Stimulated activated CD4-positive, alpha-beta T cell treated with anti-CD3 and anti-CD28 coated beads, Interleukin-15, amount 100 ng/mL, for 1 hour (primary cell): Measurements from ENCODE around the gene CATSPERZ.

Experiments used
- DNase-seq, 2 donors: peaks; one replicate each; pipeline ENCODE4 v3.0.0-alpha.2; 2020; ENCODE audit warnings: low read depth in 1 of 2, low spot score in 1 of 2

CATSPERZ gene

DNA sequence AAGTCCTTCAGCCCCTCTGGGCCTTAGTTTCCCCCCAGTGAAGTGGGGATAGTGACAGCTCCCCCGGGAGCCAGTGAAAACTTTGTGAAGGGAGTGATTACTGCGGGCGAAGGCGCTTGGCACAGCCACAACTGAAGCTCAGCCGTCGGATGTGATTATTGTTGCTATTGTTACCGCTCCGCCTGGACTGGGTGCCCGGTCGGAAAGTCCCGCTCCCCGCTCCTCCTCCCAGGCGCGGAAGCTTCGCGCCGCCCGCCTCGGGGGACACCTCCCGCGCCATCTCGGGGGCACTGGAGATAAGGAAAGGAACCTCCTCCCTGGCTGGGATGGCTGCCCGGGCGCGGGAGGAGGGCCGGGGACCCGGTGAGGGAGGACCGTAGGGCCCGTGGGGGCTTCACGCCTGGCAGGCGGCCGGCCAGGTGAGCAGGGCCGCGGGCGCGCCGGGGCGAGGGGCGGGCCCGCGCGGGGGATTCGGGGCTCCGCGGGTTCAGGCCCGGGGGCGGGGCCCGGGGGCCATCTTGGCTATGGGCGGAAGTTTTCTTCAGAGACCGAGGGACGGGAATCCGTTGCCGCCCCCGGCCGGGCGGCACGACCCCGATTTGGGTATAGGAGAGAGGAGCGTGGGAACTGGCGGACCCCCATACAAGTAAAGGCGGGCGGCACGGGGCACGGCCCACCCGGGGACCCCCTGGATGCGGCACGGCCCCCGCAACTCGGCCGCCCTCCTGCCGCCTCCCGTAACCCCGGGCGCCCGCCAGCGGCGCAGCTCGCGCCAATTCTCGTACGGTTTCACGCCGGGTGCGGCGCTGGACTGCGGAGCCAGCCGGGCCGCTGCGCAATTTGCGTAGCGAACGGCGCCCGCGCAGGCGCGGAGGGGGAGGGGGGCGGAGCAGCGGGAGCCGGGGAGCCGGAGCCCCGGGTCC is 14.9 kb upstream of the CATSPERZ start, which contains the start of gene GPR137:
TSS of gene GPR137 (plus strand) at position 887 of the 923 bp plus-strand sequence. CDS start 677 bp downstream, outside the sequence.
- DNase-seq = peak; percentile 90 to 91

DNA sequence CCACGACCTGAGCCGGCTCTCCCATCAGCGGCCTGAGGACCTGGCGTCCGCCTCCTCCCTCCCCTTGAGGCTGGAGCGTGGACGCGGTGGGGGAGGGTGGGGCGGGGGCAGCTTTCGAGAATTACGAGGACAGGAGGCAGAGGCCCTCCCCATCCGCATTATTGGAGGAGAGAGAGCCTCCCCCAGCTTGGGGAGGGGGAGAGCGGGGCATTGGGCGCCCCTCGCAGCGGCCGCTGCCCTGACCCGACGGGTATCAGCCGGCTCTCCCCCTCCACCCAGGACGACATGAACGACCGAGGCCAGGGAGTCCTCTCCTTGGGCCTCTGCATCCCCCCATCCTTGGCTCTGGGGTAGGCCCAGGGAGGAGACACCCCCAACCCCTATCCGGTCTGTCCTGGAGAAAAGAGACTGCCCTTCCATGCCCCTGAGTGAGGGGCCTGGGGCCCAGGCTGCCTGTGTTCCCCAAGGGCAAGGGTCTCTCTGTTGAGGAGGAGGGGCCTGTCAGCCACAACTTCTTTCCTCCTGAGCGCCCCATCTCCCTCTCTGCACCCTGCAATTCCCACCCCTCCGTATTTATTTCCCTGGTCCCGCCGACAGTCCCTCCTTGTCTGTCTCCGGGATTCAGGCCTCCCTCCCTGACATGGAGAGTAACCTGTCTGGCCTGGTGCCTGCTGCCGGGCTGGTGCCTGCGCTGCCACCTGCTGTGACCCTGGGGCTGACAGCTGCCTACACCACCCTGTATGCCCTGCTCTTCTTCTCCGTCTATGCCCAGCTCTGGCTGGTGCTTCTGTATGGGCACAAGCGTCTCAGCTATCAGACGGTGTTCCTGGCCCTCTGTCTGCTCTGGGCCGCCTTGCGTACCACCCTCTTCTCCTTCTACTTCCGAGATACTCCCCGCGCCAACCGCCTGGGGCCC is 14.0 kb upstream of the CATSPERZ start:
- no peak for DNase-seq

DNA sequence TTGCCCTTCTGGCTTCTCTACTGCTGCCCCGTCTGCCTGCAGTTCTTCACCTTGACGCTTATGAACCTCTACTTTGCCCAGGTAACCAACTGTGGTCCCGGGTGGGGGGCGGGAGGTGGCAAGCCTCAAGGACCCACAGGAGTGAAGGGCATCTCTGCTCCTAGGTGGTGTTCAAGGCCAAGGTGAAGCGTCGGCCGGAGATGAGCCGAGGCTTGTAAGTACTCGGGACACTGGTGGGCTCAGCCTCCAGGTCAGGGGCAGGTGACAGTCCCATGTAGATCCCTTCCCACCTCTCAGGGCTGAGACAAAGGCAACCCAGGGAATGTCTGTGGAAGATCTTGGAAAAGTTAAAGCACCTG is 13.4 kb upstream of the CATSPERZ start:
- no peak for DNase-seq

DNA sequence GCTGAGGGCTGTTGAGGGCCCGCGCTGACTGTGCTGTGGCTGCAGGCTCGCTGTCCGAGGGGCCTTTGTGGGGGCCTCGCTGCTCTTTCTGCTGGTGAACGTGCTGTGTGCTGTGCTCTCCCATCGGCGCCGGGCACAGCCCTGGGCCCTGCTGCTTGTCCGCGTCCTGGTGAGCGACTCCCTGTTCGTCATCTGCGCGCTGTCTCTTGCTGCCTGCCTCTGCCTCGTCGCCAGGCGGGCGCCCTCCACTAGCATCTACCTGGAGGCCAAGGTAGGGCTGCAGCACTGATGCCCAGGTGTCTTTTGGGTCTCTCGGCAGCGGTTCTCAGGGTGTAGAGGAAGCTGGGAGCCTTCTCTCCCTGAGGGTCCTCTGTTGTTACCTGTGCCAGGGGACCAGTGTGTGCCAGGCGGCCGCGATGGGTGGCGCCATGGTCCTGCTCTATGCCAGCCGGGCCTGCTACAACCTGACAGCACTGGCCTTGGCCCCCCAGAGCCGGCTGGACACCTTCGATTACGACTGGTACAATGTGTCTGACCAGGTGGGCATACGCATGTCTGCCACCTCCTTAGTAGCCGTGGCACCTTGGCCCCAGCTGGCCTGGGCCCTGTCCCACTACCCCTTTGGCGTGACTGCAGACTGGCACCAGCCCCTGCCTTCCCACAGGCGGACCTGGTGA is 12.3 kb upstream of the CATSPERZ start:
- no peak for DNase-seq

DNA sequence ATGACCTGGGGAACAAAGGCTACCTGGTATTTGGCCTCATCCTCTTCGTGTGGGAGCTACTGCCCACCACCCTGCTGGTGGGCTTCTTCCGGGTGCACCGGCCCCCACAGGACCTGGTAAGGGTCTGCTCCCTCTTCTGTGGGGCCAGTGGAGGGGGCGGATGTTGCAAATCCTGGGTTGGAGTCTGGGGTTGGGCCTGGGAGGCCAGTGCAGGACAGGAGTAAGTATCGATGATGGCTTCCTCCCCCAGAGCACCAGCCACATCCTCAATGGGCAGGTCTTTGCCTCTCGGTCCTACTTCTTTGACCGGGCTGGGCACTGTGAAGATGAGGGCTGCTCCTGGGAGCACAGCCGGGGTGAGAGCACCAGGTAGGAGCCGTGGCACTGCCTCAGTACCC is 11.8 kb upstream of the CATSPERZ start:
- no peak for DNase-seq

DNA sequence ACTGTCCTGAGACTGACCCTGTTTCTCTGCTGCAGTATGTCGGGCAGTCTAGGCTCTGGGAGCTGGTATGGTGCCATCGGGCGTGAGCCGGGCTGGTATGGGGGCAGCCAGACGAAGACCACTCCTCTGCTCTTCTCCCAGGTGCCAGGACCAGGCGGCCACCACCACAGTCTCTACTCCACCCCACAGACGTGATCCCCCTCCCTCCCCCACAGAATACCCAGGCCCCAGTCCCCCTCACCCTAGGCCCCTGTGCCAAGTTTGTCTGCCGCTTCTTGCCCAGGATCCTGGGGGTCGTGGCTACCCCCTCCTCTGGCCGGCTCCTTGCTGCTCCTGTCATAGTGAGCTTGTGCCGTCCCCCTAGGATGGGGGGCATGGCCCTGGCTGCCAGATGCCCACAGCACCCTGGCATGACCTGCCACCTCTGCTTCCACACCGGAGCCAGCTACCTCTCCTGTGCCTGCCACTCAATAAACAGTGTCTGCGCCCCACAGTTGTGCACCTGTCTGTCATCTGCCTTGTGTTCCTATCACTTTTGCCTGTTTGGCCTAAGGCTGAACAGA is 11.1 kb upstream of the CATSPERZ start:
- DNase-seq = no peak

DNA sequence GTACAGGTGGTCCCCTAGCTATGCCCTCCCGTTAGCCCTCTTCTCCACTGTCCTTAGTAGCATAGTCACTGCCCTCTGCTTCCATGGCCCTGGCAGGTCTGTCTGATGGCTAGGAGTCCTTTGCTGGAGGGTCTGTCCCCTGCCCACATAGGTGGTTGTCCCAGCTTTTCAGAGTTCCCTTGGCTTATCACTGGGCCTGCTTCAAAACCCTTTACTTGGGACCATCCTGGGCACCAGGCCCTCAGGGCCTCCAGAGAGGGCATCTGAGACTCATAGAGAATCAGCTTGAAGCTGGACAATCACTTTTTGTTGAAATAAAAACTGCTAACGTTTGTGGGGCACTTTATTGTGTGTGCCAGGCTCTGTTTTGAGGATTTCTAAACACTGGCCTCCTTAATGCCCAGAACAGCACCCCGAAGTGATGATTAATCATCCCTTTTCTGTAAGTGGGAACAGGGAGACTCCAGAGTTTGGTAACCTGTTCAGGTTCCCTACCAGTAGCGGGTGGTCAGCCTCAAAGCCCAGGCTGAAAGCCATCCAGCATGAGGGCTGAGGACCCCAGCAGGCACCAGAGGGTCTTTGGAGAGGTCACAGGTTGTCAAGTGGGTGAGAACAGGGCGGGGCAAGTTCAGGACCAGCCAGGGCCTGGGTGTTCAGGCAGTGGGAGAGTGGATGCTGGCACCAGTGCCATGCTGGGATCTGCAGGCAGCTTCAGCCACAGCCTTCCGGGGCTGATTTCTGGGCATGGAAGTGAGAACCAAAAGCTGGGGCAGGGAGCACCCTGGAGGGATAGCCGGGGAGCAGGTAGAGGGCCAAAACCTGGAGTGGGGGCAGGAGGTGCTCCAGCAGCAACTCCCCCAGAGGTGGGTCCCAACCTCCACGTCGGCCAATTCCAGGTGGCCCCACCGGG is 9.6 kb upstream of the CATSPERZ start:
- DNase-seq = no peak

DNA sequence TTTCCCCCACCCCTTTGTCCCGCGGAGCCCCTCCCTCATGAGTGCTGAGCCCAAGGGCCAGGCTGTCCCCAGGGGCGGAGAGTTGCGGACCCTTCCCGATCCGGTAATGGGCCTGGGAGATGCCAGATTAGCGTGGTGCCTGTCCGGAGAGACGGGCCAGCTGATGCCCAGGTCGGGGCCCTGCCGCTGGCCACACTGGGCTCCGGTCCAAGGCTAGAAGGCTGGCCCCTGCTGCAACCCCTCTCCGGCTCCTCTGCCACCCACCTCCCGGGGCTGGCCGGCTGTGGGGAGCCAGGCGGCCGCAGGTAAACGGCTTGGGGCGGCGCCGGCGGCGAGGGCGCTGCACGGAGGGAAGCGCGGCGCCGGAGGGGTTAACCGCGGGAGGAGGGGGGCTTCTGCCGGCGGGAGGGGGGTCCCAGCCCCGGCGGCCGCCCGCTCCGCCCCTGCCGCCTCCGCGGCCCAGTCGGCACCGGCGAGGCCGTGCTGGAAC is 8.9 kb upstream of the CATSPERZ start, which contains the start of gene KCNK4:
TSS of gene KCNK4 (plus strand) at position 41 of the 490 bp plus-strand sequence. CDS start 1,717 bp downstream, outside the sequence.
- no peak for DNase-seq

DNA sequence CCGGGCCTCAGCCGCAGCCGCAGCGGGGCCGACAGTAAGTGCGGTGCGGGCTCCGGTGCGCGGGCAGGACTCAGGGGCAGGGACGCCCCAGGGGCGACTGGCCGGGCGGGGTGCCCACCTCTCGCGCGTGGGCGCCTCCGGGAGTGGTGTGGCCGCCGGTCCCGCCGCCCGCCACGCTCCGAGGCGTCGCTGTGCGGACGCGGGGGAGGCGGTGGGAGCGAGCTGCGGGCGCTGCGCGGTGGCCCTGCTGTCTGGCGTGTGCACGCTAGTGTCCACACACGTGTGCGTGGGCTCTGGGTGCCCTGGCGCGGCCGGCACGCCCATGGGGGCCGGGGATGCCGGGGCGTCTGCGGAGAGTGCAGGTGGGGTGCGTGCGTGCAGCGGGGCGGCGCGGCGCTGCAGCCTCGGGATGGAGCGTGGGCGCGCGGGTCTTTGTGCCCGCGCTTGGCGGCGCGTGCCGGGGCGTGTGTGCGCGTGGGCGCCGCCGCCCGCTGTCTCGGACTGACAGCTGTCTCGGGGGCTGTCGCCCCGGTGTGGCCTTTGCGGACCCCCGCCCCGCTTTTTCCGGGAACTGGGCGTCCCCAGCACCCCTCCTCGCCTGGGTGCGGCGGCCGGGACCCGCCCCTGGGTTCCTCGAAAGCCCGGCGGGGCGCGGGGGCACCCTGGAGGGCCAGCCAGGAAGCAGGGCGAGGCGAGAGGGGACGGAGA is 8.3 kb upstream of the CATSPERZ start:
- DNase-seq = no peak

DNA sequence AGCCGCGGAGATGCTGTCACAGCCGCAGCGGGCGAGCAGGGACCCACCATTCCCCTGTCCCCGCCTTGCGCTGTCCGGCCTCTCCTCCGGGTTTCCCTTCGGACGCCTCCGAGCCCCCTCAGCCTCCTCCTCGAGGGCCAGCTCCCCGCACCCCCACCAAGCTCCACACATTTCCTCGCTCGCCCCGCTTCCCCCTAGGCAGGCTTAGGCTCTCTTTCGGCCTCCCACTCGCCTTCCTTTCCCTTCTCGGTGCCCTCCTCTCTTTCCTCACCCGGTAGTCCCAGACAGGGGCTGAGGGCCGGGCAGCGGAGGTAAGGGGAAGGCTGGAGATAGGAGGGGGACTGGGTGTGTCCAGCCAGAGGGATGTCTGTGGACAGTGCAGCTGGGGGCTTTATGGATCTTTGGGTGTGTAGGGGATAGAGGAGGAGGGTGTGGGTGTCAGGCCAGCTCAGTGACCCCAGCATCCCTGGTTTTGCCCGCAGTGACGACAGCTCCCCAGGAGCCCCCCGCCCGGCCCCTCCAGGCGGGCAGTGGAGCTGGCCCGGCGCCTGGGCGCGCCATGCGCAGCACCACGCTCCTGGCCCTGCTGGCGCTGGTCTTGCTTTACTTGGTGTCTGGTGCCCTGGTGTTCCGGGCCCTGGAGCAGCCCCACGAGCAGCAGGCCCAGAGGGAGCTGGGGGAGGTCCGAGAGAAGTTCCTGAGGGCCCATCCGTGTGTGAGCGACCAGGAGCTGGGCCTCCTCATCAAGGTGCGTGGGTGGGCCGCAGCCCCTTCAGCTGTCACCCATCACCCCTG is 7.5 kb upstream of the CATSPERZ start:
- DNase-seq = no peak

DNA sequence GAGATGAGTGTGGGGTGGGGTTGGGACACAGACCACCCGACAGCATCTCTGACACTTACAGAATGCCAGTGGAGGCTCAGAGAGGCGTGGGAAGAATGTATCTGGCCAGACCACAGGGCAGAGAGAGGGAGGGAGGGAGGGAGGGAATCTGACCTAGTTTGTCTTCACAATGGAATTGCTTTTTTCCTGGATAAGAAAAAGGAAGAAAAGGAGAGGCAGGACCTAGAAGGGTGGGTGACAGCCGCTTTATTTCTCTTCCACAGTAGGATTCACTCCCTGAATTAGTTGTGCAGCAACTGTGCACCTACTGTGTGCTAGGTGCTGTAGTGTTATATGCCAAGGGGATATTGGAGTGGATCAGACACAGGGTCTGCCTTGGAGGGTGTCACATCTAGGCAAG is 5.4 kb upstream of the CATSPERZ start:
- DNase-seq = no peak

DNA sequence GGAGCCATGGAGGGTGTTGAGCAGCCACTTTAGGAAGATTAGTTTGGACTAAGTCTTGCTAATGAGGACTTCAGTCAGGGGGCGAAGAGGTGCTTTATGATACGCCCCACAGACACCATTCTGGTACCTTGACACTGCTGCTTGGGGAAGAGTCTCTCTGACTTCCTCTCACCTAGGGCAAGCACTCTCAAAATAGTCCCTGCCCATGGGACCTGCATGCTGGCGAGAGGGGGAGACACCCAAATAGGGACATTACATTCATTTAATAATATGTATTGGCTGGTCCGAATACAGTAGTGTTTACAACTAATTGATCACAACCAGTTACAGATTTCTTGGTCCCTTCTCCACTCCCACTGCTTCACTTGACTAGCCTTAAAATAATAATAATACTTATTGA is 4.4 kb upstream of the CATSPERZ start:
- no peak for DNase-seq

DNA sequence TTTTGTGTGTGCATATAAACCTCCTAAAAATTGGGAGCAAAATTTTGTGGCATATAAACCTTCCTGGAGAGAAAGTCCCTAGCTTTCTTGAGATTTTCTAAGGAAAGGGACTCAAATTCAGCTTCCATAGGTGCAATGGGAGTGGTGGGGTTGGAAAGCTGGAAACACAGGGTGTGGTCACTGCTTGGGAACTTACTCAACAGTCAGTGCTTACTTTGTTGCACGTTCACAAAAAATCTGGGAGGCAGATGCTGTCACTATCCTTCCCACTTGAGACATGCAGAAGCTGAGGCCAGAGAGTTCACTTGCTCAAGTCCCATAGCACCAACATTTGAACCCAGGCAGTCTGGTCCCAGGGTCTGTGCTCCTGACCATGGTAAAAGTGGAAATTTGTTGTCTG is 3.9 kb upstream of the CATSPERZ start:
- no peak for DNase-seq

DNA sequence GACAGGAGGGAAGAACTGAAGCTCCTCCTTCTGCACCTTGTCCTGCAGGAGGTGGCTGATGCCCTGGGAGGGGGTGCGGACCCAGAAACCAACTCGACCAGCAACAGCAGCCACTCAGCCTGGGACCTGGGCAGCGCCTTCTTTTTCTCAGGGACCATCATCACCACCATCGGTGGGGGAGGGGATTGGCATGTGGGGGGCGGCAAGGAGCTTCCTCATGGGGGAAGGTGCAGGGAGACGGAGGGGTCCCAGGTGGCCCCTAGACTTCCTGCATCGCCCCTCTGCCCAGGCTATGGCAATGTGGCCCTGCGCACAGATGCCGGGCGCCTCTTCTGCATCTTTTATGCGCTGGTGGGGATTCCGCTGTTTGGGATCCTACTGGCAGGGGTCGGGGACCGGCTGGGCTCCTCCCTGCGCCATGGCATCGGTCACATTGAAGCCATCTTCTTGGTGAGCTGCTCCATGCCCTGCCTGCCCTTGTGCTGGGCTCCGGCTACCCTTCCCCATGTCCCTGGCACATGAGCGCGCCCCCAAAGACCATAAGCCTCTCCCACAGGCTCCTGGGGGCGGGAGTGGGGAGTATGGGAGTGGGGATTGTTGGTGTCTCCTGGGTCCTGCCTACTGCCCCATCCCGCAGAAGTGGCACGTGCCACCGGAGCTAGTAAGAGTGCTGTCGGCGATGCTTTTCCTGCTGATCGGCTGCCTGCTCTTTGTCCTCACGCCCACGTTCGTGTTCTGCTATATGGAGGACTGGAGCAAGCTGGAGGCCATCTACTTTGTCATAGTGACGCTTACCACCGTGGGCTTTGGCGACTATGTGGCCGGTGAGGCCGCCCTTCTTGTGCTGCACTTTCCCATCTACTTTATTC is 3.1 kb upstream of the CATSPERZ start:
- no peak for DNase-seq

DNA sequence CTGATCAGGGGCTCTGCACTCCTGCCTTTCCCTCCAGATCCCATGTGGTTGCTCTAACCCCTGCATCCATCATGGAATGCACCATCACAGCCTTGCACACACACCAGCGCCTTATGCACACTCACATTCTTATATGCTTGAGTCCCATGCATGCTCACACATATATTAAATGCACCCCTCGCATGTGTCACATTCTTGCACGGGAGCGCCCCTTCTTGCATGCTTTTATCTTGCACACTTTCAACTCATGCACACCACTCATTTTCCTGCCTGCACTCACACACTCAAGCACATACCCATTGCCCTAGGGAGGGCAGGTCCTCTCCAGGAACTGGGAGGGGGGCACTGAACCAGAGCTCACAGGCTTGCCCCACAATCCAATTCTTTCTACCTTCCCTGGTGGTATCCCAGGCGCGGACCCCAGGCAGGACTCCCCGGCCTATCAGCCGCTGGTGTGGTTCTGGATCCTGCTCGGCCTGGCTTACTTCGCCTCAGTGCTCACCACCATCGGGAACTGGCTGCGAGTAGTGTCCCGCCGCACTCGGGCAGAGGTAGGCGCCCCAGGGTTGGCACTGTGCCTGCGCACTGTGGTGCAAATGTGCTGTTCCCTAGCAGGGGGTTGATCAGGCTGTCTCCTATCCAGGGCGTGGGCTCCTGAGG is 2.3 kb upstream of the CATSPERZ start:
- DNase-seq = no peak

DNA sequence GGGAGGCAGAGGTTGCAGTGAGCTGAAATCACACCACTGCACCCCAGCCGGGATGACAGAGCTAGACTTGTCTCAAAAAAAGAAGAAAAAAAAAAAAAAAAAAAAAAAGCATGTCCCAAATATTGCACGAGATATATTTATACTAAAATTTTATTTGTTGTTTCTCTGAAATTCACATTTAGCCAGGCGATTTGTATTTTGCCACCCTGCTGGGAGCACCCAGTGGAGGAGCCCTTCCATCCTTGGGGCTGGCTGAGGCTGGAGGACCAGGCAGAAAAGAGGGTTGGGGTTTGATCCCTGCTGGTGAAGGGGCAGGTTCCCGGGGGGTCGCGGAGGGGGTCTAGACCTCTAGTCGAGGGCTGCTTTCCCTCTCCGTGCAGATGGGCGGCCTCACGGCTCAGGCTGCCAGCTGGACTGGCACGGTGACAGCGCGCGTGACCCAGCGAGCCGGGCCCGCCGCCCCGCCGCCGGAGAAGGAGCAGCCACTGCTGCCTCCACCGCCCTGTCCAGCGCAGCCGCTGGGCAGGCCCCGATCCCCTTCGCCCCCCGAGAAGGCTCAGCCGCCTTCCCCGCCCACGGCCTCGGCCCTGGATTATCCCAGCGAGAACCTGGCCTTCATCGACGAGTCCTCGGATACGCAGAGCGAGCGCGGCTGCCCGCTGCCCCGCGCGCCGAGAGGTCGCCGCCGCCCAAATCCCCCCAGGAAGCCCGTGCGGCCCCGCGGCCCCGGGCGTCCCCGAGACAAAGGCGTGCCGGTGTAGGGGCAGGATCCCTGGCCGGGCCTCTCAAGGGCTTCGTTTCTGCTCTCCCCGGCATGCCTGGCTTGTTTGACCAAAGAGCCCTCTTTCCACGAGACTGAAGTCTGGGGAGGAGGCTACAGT is 952 bp upstream of the CATSPERZ start:
- no peak for DNase-seq
